ENCODE results near the gene KLK8.
"Not testable (repeated sequence)": the region's sequence is repeated elsewhere in the genome, so short reads cannot be mapped to it uniquely, and the experiment has no call there.

KLK8 gene

GRCh38 chr19:50984416-50984815 lies 17.0 kb downstream of the KLK8 start:
- not testable (repeated sequence) for DNase-seq (ENCODE audit: low read depth in 3 of 3, low spot score in 1 of 3)

GRCh38 chr19:50983625-50984292 lies 17.6 kb downstream of the KLK8 start, which contains the start of gene KLK7:
Gene KLK7 (minus strand): TSS chr19:50983917. CDS start chr19:50982399, 1,518 bp downstream.
- no peak for DNase-seq (ENCODE audit: low read depth in 3 of 3, low spot score in 1 of 3)

- no peak for DNase-seq (ENCODE audit: low read depth in 3 of 3, low spot score in 1 of 3)
Observed at GRCh38 chr19:50982186-50982585, 19.2 kb downstream of the KLK8 start.

- DNase-seq (ENCODE audit: low read depth in 3 of 3, low spot score in 1 of 3): no peak
Observed at GRCh38 chr19:50981587-50982146, 19.7 kb downstream of the KLK8 start.

GRCh38 chr19:50980208-50980607 lies 21.2 kb downstream of the KLK8 start:
- DNase-seq (ENCODE audit: low read depth in 3 of 3, low spot score in 1 of 3): no peak

- no peak for DNase-seq (ENCODE audit: low read depth in 3 of 3, low spot score in 1 of 3)
Observed at GRCh38 chr19:50979758-50980157, 21.6 kb downstream of the KLK8 start.

GRCh38 chr19:50978772-50979390 lies 22.5 kb downstream of the KLK8 start:
- no peak for DNase-seq (ENCODE audit: low read depth in 3 of 3, low spot score in 1 of 3)

GRCh38 chr19:50977626-50978025 lies 23.8 kb downstream of the KLK8 start:
- no peak for DNase-seq (ENCODE audit: low read depth in 3 of 3, low spot score in 1 of 3)

- no peak for DNase-seq (ENCODE audit: low read depth in 3 of 3, low spot score in 1 of 3)
Observed at GRCh38 chr19:50975766-50976165, 25.6 kb downstream of the KLK8 start.

- DNase-seq (ENCODE audit: low read depth in 3 of 3, low spot score in 1 of 3): no peak
Observed at GRCh38 chr19:50974702-50975556, 26.5 kb downstream of the KLK8 start.

GRCh38 chr19:50972795-50973376 lies 28.5 kb downstream of the KLK8 start:
- no peak for DNase-seq (ENCODE audit: low read depth in 3 of 3, low spot score in 1 of 3)

- not testable (repeated sequence) for DNase-seq (ENCODE audit: low read depth in 3 of 3, low spot score in 1 of 3)
Observed at GRCh38 chr19:50969810-50970209, 31.6 kb downstream of the KLK8 start.

- no peak for DNase-seq (ENCODE audit: low read depth in 3 of 3, low spot score in 1 of 3)
Observed at GRCh38 chr19:50969413-50969760, 32.0 kb downstream of the KLK8 start, which contains the start of gene KLK6. Gene KLK6 (minus strand): TSS chr19:50969591. CDS start chr19:50968104, 1,487 bp downstream.

- no peak for DNase-seq (ENCODE audit: low read depth in 3 of 3, low spot score in 1 of 3)
Observed at GRCh38 chr19:50968716-50969412, 32.5 kb downstream of the KLK8 start.

- DNase-seq (ENCODE audit: low read depth in 3 of 3, low spot score in 1 of 3): no peak
Observed at GRCh38 chr19:50967929-50968715, 33.3 kb downstream of the KLK8 start.

GRCh38 chr19:50964266-50964665 lies 37.1 kb downstream of the KLK8 start:
- DNase-seq (ENCODE audit: low read depth in 3 of 3, low spot score in 1 of 3): no peak

GRCh38 chr19:50963381-50963780 lies 38.0 kb downstream of the KLK8 start:
- no peak for DNase-seq (ENCODE audit: low read depth in 3 of 3, low spot score in 1 of 3)

GRCh38 chr19:50962245-50962644 lies 39.2 kb downstream of the KLK8 start:
- no peak for DNase-seq (ENCODE audit: low read depth in 3 of 3, low spot score in 1 of 3)

GRCh38 chr19:50959731-50960500 lies 41.5 kb downstream of the KLK8 start:
- no peak for DNase-seq (ENCODE audit: low read depth in 3 of 3, low spot score in 1 of 3)
